Endothelial cell of umbilical vein (primary cell): ENCODE data around the gene NPPA.

Experiments
- CTCF ChIP-seq, 2 donors: IDR thresholded peaks; 1 replicate in 1 of 2; 2 replicates in 1 of 2; pipeline ENCODE4 v1.5.1; 2011; ENCODE audit warnings: low read length in 2 of 2, mild to moderate bottlenecking in 2 of 2, moderate library complexity in 2 of 2, control low read depth in 1 of 2, inconsistent platforms in 1 of 2, low read depth in 1 of 2; ENCODE audit not compliant: insufficient read depth in 1 of 2; ENCODE audit errors: extremely low read depth in 1 of 2
- EZH2 ChIP-seq: IDR thresholded peaks from 2 replicates; pipeline ENCODE4 v1.6.1; 2012; ENCODE audit warnings: borderline replicate concordance, low read depth, mild to moderate bottlenecking, moderate library complexity, low read length, inconsistent platforms; ENCODE audit not compliant: severe bottlenecking
- JUN ChIP-seq: IDR thresholded peaks from 2 replicates; pipeline ENCODE4 v1.6.1; 2011; ENCODE audit warnings: borderline replicate concordance, low read depth; ENCODE audit not compliant: insufficient read length, insufficient read depth
- MAX ChIP-seq: IDR thresholded peaks from 2 replicates; pipeline ENCODE4 v1.6.1; 2011; ENCODE audit not compliant: insufficient read depth, insufficient read length
- MYC ChIP-seq: IDR thresholded peaks from one replicate; pipeline ENCODE4 v1.6.1; 2011; ENCODE audit warnings: mild to moderate bottlenecking, low read depth, low read length
- POLR2A ChIP-seq: IDR thresholded peaks from 2 replicates; pipeline ENCODE4 v1.6.1; 2012; ENCODE audit warnings: low read depth, mild to moderate bottlenecking, control low read depth, low read length
- POLR2AphosphoS5 ChIP-seq: IDR thresholded peaks from 2 replicates; pipeline ENCODE4 v1.6.1; 2012; ENCODE audit warnings: low read depth, mild to moderate bottlenecking, control low read depth, low read length, moderate library complexity; ENCODE audit not compliant: insufficient read depth

- no peak for TF ChIP-seq POLR2AphosphoS5
- TF ChIP-seq MYC: no peak
- TF ChIP-seq MAX: no peak
- no peak for TF ChIP-seq CTCF (IDR thresholded peaks at IDR 0.05; ENCODE audit: extremely low read depth in 1 of 2, insufficient read depth in 1 of 2, low read depth in 1 of 2, low read length in 2 of 2)
- no peak for TF ChIP-seq JUN
- no peak for TF ChIP-seq POLR2A
- no peak for TF ChIP-seq EZH2
These were observed 39.5 kb upstream of the NPPA start for GRCh38 chr1:11886986-11887665.
